Measurements from ENCODE around the gene VPS16.

VPS16 gene

GRCh38 chr20:2869381-2869780, 28.8 kb downstream of the VPS16 start:
- TF ChIP-seq CTCF (IDR thresholded peaks at IDR 0.05; ENCODE audit: control insufficient read depth, insufficient read depth, low read depth, low read length, missing control alignments): no peak
- no peak for DNase-seq (ENCODE audit: low read depth)
- H3K4me3 ChIP-seq (ENCODE audit: control insufficient read depth, low read depth, low read length): no peak overlapping the region

- H3K4me3 ChIP-seq (ENCODE audit: control insufficient read depth, low read depth, low read length): no peak overlapping the region
- no peak for TF ChIP-seq CTCF (IDR thresholded peaks at IDR 0.05; ENCODE audit: control insufficient read depth, insufficient read depth, low read depth, low read length, missing control alignments)
- DNase-seq (ENCODE audit: low read depth): no peak
These were observed 30.5 kb downstream of the VPS16 start for GRCh38 chr20:2871111-2871465.

GRCh38 chr20:2871661-2872458, 31.3 kb downstream of the VPS16 start:
- TF ChIP-seq CTCF (IDR thresholded peaks at IDR 0.05; ENCODE audit: control insufficient read depth, insufficient read depth, low read depth, low read length, missing control alignments): no peak
- peak overlapping the region; percentile 55 for H3K4me3 ChIP-seq (ENCODE audit: control insufficient read depth, low read depth, low read length)
- DNase-seq (ENCODE audit: low read depth): no peak

GRCh38 chr20:2872459-2873009, 32.0 kb downstream of the VPS16 start:
- DNase-seq (ENCODE audit: low read depth): no peak
- peak; percentile 37 for TF ChIP-seq CTCF (IDR thresholded peaks at IDR 0.05; ENCODE audit: control insufficient read depth, insufficient read depth, low read depth, low read length, missing control alignments)

GRCh38 chr20:2873010-2873746, 32.6 kb downstream of the VPS16 start, which contains the start of gene PTPRA:
Gene PTPRA, plus strand, starts transcription at chr20:2873481. Its CDS starts 90,797 bp downstream, at chr20:2964278.
- peak within 1 kb of the TSS; percentile 92 for H3K4me3 ChIP-seq (ENCODE audit: control insufficient read depth, low read depth, low read length)
- peak; percentile 49 for DNase-seq (ENCODE audit: low read depth)
- no peak for TF ChIP-seq CTCF (IDR thresholded peaks at IDR 0.05; ENCODE audit: control insufficient read depth, insufficient read depth, low read depth, low read length, missing control alignments)

More at GRCh38 chr20:2872459-2873009, 32.0 kb downstream of the VPS16 start:
- H3K4me3 ChIP-seq (ENCODE audit: control insufficient read depth, low read depth, low read length): peak overlapping the region; percentile 55

- no peak for DNase-seq (ENCODE audit: low read depth)
- TF ChIP-seq CTCF (IDR thresholded peaks at IDR 0.05; ENCODE audit: control insufficient read depth, insufficient read depth, low read depth, low read length, missing control alignments): no peak
- peak overlapping the region; percentile 92 for H3K4me3 ChIP-seq (ENCODE audit: control insufficient read depth, low read depth, low read length)
These were observed 33.1 kb downstream of the VPS16 start for GRCh38 chr20:2873747-2874041.

Measured in AG09309 (cell line).